WTC11 (cell line): ENCODE measurements around the gene CD69.

ENCODE experiments used
- ATF3 ChIP-seq: sonication (generic); formaldehyde crosslinking; conservative IDR thresholded peaks from 2 replicates; pipeline ENCODE4 v1.8.1; 2022; ENCODE audit warnings: mild to moderate bottlenecking, missing genetic modification reagents
- CREB1 ChIP-seq: sonication (generic); formaldehyde crosslinking; IDR thresholded peaks from 2 replicates; pipeline ENCODE4 v1.8.0; 2023; ENCODE audit warnings: mild to moderate bottlenecking, missing genetic modification reagents
- CTCF ChIP-seq: fragments of 200-600 bp; IDR thresholded peaks from 2 replicates; pipeline ENCODE4 v1.8.0; 2022; ENCODE audit warnings: antibody characterized with exemption
- E2F4 ChIP-seq: sonication (generic); formaldehyde crosslinking; IDR thresholded peaks from 2 replicates; pipeline ENCODE4 v1.8.1; 2022; ENCODE audit warnings: low read depth, mild to moderate bottlenecking, moderate library complexity, missing genetic modification reagents, borderline replicate concordance
- ELF4 ChIP-seq: sonication (generic); formaldehyde crosslinking; IDR thresholded peaks from 2 replicates; pipeline ENCODE4 v1.8.1; 2022; ENCODE audit warnings: low read depth, mild to moderate bottlenecking, moderate library complexity, missing genetic modification reagents
- FOXP1 ChIP-seq: sonication (generic); formaldehyde crosslinking; IDR thresholded peaks from 2 replicates; pipeline ENCODE4 v1.8.0; 2022; ENCODE audit warnings: missing genetic modification reagents, mild to moderate bottlenecking, moderate library complexity, borderline replicate concordance
- FOXP4 ChIP-seq: sonication (generic); formaldehyde crosslinking; IDR thresholded peaks from 2 replicates; pipeline ENCODE4 v1.8.0; 2022; ENCODE audit warnings: mild to moderate bottlenecking, missing genetic modification reagents
- JUN ChIP-seq: sonication (generic); formaldehyde crosslinking; IDR thresholded peaks from 2 replicates; pipeline ENCODE4 v1.8.0; 2023; ENCODE audit warnings: mild to moderate bottlenecking, missing genetic modification reagents
- MLX ChIP-seq: sonication (generic); formaldehyde crosslinking; IDR thresholded peaks from 2 replicates; pipeline ENCODE4 v1.8.1; 2023; ENCODE audit warnings: mild to moderate bottlenecking, missing genetic modification reagents, moderate library complexity
- MYBL2 ChIP-seq: sonication (generic); formaldehyde crosslinking; IDR thresholded peaks from 2 replicates; pipeline ENCODE4 v1.8.1; 2023; ENCODE audit warnings: mild to moderate bottlenecking, moderate library complexity, missing genetic modification reagents
- TP53 ChIP-seq: sonication (generic); formaldehyde crosslinking; IDR thresholded peaks from 2 replicates; pipeline ENCODE4 v1.8.1; 2023; ENCODE audit warnings: mild to moderate bottlenecking, missing genetic modification reagents
- USF1 ChIP-seq: sonication (generic); formaldehyde crosslinking; IDR thresholded peaks from 2 replicates; pipeline ENCODE4 v1.8.0; 2022; ENCODE audit warnings: mild to moderate bottlenecking, missing genetic modification reagents
- ZNF121 ChIP-seq: sonication (generic); formaldehyde crosslinking; IDR thresholded peaks from 2 replicates; pipeline ENCODE4 v1.8.0; 2023; ENCODE audit warnings: missing genetic modification reagents
- ZNF532 ChIP-seq: fragments of 250-450 bp; sonication (Bioruptor Pico); IDR thresholded peaks from 2 replicates; pipeline ENCODE4 v1.9.0; 2021; ENCODE audit warnings: mild to moderate bottlenecking, borderline replicate concordance

- no peak for TF ChIP-seq JUN
- TF ChIP-seq CTCF: no peak
- no peak for TF ChIP-seq MLX (CRISPR knock-in tag)
- TF ChIP-seq E2F4 (CRISPR knock-in tag): no peak
- no peak for TF ChIP-seq CREB1
- no peak for TF ChIP-seq ATF3 (CRISPR knock-in tag)
- no peak for TF ChIP-seq ZNF121
- no peak for TF ChIP-seq FOXP1 (CRISPR knock-in tag)
- TF ChIP-seq MYBL2: no peak
- no peak for TF ChIP-seq ELF4 (CRISPR knock-in tag)
- TF ChIP-seq USF1 (CRISPR knock-in tag): no peak
- TF ChIP-seq FOXP4: no peak
- TF ChIP-seq ZNF532 (CRISPR knock-in tag): no peak
- no peak for TF ChIP-seq TP53 (CRISPR knock-in tag)
These were observed 22.1 kb upstream of the CD69 start for GRCh38 chr12:9782547-9783382.
